IPS DF 6.9 (cell line): ENCODE results near the gene GMCL2.
"Not testable (repeated sequence)": the region's sequence is repeated elsewhere in the genome, so short reads cannot be mapped to it uniquely, and the experiment has no call there.

Experiments used
- DNase-seq: peaks from one replicate; pipeline ENCODE4 v3.0.0-alpha.2; 2013; ENCODE audit warnings: low read depth, low spot score
- H3K27ac ChIP-seq: one replicate; pipeline ENCODE4 v1.5.1; 2013; ENCODE audit warnings: low read length, control low read depth
- H3K27me3 ChIP-seq: 2 replicates; pipeline ENCODE4 v1.6.1; 2013; ENCODE audit warnings: mild to moderate bottlenecking, low read length; ENCODE audit not compliant: control insufficient read depth, insufficient read depth
- H3K36me3 ChIP-seq: 2 replicates; pipeline ENCODE4 v1.6.1; 2013; ENCODE audit warnings: low read length; ENCODE audit not compliant: control insufficient read depth, insufficient read depth
- H3K4me1 ChIP-seq: 2 replicates; pipeline ENCODE4 v1.6.1; 2013; ENCODE audit warnings: low read length; ENCODE audit not compliant: control insufficient read depth, insufficient read depth
- H3K4me3 ChIP-seq: 2 replicates; pipeline ENCODE4 v1.5.1; 2013; ENCODE audit warnings: mild to moderate bottlenecking, low read length
- H3K9me3 ChIP-seq: 2 replicates; pipeline ENCODE4 v1.6.1; 2013; ENCODE audit warnings: low read length, inconsistent platforms; ENCODE audit not compliant: control insufficient read depth, insufficient read depth
- WGBS: extraction: QIAGEN DNeasy Blood & Tissue Kit; methylation state at CpG from one replicate; pipeline ENCODE4 v1.1.7; 2013; ENCODE audit warnings: mixed read lengths, missing lambda C conversion rate; ENCODE audit not compliant: insufficient read length, insufficient coverage; 5-methylcytosine and 5-hydroxymethylcytosine counted together

Gene GMCL2

GRCh38 chr5:178230879-178231538 lies 43.8 kb upstream of the GMCL2 start:
- H3K27ac ChIP-seq = no peak overlapping the region
- H3K36me3 ChIP-seq = peaks cover 7% of the 10 kb centered on the region
- no peaks in the 10 kb centered on the region for H3K27me3 ChIP-seq
- DNase-seq = no peak
- no CpG with 5 or more reads among the region's 9 CpGs for WGBS
- peaks cover 3% of the 10 kb centered on the region; the same call in 1 of the 2 replicates for H3K4me1 ChIP-seq
- no peaks in the 10 kb centered on the region for H3K9me3 ChIP-seq
- no peak overlapping the region for H3K4me3 ChIP-seq

- no peak overlapping the region for H3K4me3 ChIP-seq
- H3K27me3 ChIP-seq = no peaks in the 10 kb centered on the region
- no peaks in the 10 kb centered on the region for H3K9me3 ChIP-seq
- H3K4me1 ChIP-seq = peaks cover 3% of the 10 kb centered on the region; the same call in 1 of the 2 replicates
- no peak overlapping the region for H3K27ac ChIP-seq
- no peak for DNase-seq
- H3K36me3 ChIP-seq = peaks cover 9% of the 10 kb centered on the region
- WGBS = no CpG with 5 or more reads among the region's 10 CpGs
Observed at GRCh38 chr5:178229861-178230260, 42.7 kb upstream of the GMCL2 start.

- not testable (repeated sequence) for H3K4me1 ChIP-seq, H3K9me3 ChIP-seq, H3K27me3 ChIP-seq, H3K36me3 ChIP-seq, DNase-seq, H3K27ac ChIP-seq, H3K4me3 ChIP-seq
- WGBS = no CpG with 5 or more reads among the region's 13 CpGs
Observed at GRCh38 chr5:178229111-178229510, 41.9 kb upstream of the GMCL2 start.

- DNase-seq = no peak
- Histone ChIP-seq H3K9me3 (no peaks in the 10 kb centered on the region), H3K27me3 (no peaks in the 10 kb centered on the region), H3K36me3 (peaks cover 9% of the 10 kb centered on the region), H3K4me1 (peaks cover 8% of the 10 kb centered on the region), H3K4me3 (no peak overlapping the region), H3K27ac (no peak overlapping the region)
- WGBS = no CpG with 5 or more reads among the region's 11 CpGs
Observed at GRCh38 chr5:178228609-178229008, 41.4 kb upstream of the GMCL2 start.

- H3K4me3 ChIP-seq = no peak overlapping the region
- H3K36me3 ChIP-seq = peaks cover 9% of the 10 kb centered on the region
- no peaks in the 10 kb centered on the region for H3K9me3 ChIP-seq
- DNase-seq = no peak
- no CpG with 5 or more reads among the region's 3 CpGs for WGBS
- no peak overlapping the region for H3K27ac ChIP-seq
- H3K4me1 ChIP-seq = peaks cover 8% of the 10 kb centered on the region
- no peaks in the 10 kb centered on the region for H3K27me3 ChIP-seq
Observed at GRCh38 chr5:178227929-178228328, 40.8 kb upstream of the GMCL2 start.

- H3K27me3 ChIP-seq = no peaks in the 10 kb centered on the region
- peaks cover 8% of the 10 kb centered on the region for H3K4me1 ChIP-seq
- DNase-seq = no peak
- H3K9me3 ChIP-seq = no peaks in the 10 kb centered on the region
- H3K27ac ChIP-seq = no peak overlapping the region
- no peak overlapping the region for H3K4me3 ChIP-seq
- peaks cover 12% of the 10 kb centered on the region for H3K36me3 ChIP-seq
- no CpG with 5 or more reads among the region's 4 CpGs for WGBS
Observed at GRCh38 chr5:178227138-178227659, 40.0 kb upstream of the GMCL2 start.

- H3K9me3 ChIP-seq = no peaks in the 10 kb centered on the region
- H3K36me3 ChIP-seq = peaks cover 18% of the 10 kb centered on the region
- H3K4me3 ChIP-seq = no peak overlapping the region
- DNase-seq = no peak
- peaks cover 6% of the 10 kb centered on the region for H3K4me1 ChIP-seq
- H3K27ac ChIP-seq = no peak overlapping the region
- WGBS = no CpG with 5 or more reads among the region's 6 CpGs
- H3K27me3 ChIP-seq = no peaks in the 10 kb centered on the region
Observed at GRCh38 chr5:178225174-178225573, 38.0 kb upstream of the GMCL2 start.

- no CpG with 5 or more reads among the region's 17 CpGs for WGBS
- no peak for DNase-seq
- Histone ChIP-seq H3K4me3 (no peak overlapping the region), H3K36me3 (peaks cover 15% of the 10 kb centered on the region), H3K4me1 (peaks cover 6% of the 10 kb centered on the region), H3K9me3 (no peaks in the 10 kb centered on the region), H3K27me3 (no peaks in the 10 kb centered on the region), H3K27ac (no peak overlapping the region)
Observed at GRCh38 chr5:178224403-178224802, 37.2 kb upstream of the GMCL2 start.

- peaks cover 6% of the 10 kb centered on the region for H3K4me1 ChIP-seq
- no CpG with 5 or more reads among the region's 13 CpGs for WGBS
- DNase-seq = no peak
Observed at GRCh38 chr5:178223828-178224335, 36.7 kb upstream of the GMCL2 start.

GRCh38 chr5:178223196-178223773 lies 36.1 kb upstream of the GMCL2 start:
- Histone ChIP-seq H3K9me3 (no peaks in the 10 kb centered on the region), H3K27me3 (no peaks in the 10 kb centered on the region), H3K27ac (no peak overlapping the region), H3K36me3 (peaks cover 15% of the 10 kb centered on the region), H3K4me1 (peaks cover 6% of the 10 kb centered on the region), H3K4me3 (no peak overlapping the region)
- no CpG with 5 or more reads among the region's 5 CpGs for WGBS
- DNase-seq = no peak

More at GRCh38 chr5:178223828-178224335, 36.7 kb upstream of the GMCL2 start:
- no peak overlapping the region for H3K4me3 ChIP-seq
- no peaks in the 10 kb centered on the region for H3K9me3 ChIP-seq
- peaks cover 15% of the 10 kb centered on the region for H3K36me3 ChIP-seq
- H3K27ac ChIP-seq = no peak overlapping the region
- no peaks in the 10 kb centered on the region for H3K27me3 ChIP-seq
